Measurements from ENCODE around the gene UPK1A.

UPK1A gene

DNA sequence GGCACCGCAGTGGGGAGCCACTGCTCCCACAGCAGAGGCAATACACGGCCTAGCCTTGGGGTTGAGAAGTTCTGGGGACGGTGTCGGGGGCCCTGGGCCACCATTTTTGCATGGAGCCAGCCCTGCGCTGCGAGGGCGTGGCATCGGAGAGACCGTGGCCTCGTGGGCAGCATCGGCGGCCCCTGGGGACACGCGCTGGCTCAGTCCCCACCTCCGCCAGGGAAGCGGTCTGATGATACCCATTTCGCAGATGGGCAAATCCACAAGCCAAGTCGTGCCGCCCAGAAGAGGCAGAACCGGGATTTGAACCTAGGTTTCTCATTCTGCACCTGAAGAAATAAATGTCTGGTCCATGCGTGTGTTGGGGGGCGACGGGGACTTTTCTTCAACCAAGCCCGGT is 1.2 kb upstream of the UPK1A start:
- no peak for TF ChIP-seq CTCF (IDR thresholded peaks at IDR 0.05; ENCODE audit: low read depth, low read length, missing control alignments)
- no peak for DNase-seq (ENCODE audit: low read depth)
- in situ Hi-C loops (cut with HindIII; ENCODE audit: low sequenced_read_pairs): no loop called here
- no peak overlapping the region for H3K4me3 ChIP-seq (ENCODE audit: low read depth, low read length)

DNA sequence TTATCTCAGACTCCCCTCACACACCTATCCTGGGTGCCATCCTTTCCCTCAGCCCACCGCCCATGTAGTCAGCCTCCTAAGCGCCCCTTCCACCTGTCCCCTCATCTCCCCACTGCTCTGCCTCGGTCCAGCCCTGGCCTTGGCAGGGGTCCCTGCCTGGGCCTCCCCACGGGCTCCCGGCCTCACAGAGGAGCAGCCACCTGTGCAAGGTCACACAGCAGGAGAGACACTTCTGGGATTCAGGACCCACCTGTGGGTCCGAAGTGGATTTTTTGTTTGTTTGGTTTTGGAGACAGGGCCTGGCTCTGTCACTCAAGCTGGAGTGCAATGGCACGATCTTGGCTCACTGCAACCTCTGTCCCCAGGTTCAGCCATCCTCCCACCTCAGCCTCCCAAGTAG is 713 bp upstream of the UPK1A start:
- DNase-seq (ENCODE audit: low read depth): no peak
- in situ Hi-C loops (cut with HindIII; ENCODE audit: low sequenced_read_pairs): no loop called here
- no peak overlapping the region for H3K4me3 ChIP-seq (ENCODE audit: low read depth, low read length)
- TF ChIP-seq CTCF (IDR thresholded peaks at IDR 0.05; ENCODE audit: low read depth, low read length, missing control alignments): no peak

DNA sequence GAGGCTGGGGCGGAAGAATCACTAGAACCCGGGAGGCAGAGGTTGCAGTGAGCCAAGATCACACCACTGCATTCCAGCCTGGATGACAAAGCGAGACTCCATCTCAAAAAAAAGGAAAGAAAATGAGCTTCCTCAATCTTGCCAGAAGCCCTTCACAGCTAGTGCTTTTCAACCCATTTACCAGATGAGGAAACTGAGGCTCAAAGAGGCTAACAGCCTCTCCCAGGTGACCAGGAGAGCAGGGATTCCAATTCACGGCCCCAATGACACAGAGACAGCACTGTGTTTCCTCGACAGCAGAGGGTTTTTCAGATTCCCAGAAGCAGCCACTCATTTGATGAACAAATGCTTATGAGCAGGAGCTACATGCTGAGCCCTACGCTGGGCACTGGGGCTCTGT is 3.2 kb downstream of the UPK1A start:
- in situ Hi-C loops (cut with HindIII; ENCODE audit: low sequenced_read_pairs): no loop called here
- no peak for TF ChIP-seq CTCF (IDR thresholded peaks at IDR 0.05; ENCODE audit: low read depth, low read length, missing control alignments)

DNA sequence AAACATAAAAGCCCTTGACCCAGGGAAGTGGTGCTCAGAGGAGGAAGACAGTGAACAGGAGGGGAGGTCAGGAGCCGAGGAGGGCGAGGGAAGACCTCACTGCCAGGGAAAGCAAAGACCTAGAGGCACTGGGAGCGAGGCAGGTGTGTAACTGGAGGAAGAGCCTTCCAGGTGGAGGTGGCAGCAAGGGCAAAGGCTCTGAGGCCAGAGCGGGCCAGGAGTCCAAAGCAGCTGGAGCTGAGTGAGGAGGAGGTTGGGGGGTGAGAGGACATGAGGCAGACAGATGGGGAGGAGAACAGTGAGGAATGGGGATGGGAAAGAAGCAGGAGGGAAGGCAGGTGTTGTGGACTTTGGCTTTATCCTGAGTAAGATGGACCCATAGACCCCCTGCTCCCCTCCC is 3.7 kb downstream of the UPK1A start:
- no peak for DNase-seq (ENCODE audit: low read depth)
- in situ Hi-C loops (cut with HindIII; ENCODE audit: low sequenced_read_pairs): no loop called here
- no peak overlapping the region for H3K4me3 ChIP-seq (ENCODE audit: low read depth, low read length)
- no peak for TF ChIP-seq CTCF (IDR thresholded peaks at IDR 0.05; ENCODE audit: low read depth, low read length, missing control alignments)

More for the DNA sequence above, 3.2 kb downstream of the UPK1A start:
- H3K4me3 ChIP-seq (ENCODE audit: low read depth, low read length): no peak overlapping the region
- DNase-seq (ENCODE audit: low read depth): no peak

- no peak for DNase-seq (ENCODE audit: low read depth)
- H3K4me3 ChIP-seq (ENCODE audit: low read depth, low read length): no peak overlapping the region
- no peak for TF ChIP-seq CTCF (IDR thresholded peaks at IDR 0.05; ENCODE audit: low read depth, low read length, missing control alignments)
- in situ Hi-C loops (cut with HindIII; ENCODE audit: low sequenced_read_pairs): no loop called here
Observed at GRCh38 chr19:35670686-35671085, 4.4 kb downstream of the UPK1A start.

DNA sequence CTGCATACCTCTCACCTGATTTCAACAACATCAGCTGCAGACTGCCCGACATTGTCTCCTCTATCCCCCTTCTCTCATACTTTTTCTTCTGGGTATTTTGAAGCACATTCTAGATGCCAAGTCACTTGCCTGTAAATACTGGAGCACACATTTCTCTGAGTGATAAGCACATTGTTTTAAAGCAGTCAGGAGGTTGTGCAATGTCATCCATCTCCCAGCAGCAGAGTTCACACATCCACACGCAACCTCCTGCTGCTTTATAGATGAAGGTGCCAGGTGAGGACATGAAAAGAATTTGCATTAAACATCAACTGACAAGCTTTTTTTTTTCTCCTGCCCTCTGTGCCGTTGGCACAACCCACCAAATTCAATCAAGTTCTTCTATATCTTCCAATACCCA is 5.5 kb downstream of the UPK1A start:
- no peak for TF ChIP-seq CTCF (IDR thresholded peaks at IDR 0.05; ENCODE audit: low read depth, low read length, missing control alignments)
- no peak for DNase-seq (ENCODE audit: low read depth)
- in situ Hi-C loops (cut with HindIII; ENCODE audit: low sequenced_read_pairs): no loop called here
- no peak overlapping the region for H3K4me3 ChIP-seq (ENCODE audit: low read depth, low read length)

Measured in astrocyte of the cerebellum (primary cell).